Neutrophil (primary cell): ENCODE results near the gene CBR3.
"Not testable (repeated sequence)": the region's sequence is repeated elsewhere in the genome, so short reads cannot be mapped to it uniquely, and the experiment has no call there.

ENCODE experiments used
- H3K27ac ChIP-seq: fragments of 200-600 bp; sonication (generic); 2 replicates; pipeline ENCODE4 v1.5.1; 2016; ENCODE audit warnings: mild to moderate bottlenecking, moderate library complexity
- H3K27me3 ChIP-seq: fragments of 200-600 bp; sonication (generic); 2 replicates; pipeline ENCODE4 v1.6.0; 2016; ENCODE audit warnings: mild to moderate bottlenecking
- H3K36me3 ChIP-seq: fragments of 200-600 bp; sonication (generic); 2 replicates; pipeline ENCODE4 v1.5.1; 2017
- H3K4me1 ChIP-seq, 2 experiments: fragments of 200-600 bp in 1 of 2; sonication (generic) in 1 of 2; 1 replicate in 1 of 2; 2 replicates in 1 of 2; pipeline versions ENCODE4 v1.5.1 to v1.6.1; 2013 to 2016; ENCODE audit warnings: low read depth in 1 of 2, low read length in 1 of 2, mild to moderate bottlenecking in 1 of 2, moderate library complexity in 1 of 2; ENCODE audit not compliant: control insufficient read depth in 1 of 2, insufficient read depth in 1 of 2
- H3K4me3 ChIP-seq, 2 experiments: fragments of 200-600 bp in 1 of 2; sonication (generic) in 1 of 2; 1 replicate in 1 of 2; 2 replicates in 1 of 2; pipeline ENCODE4 v1.5.1; 2013 to 2016; ENCODE audit warnings: low read depth in 1 of 2, low read length in 1 of 2, mild to moderate bottlenecking in 1 of 2, moderate library complexity in 1 of 2
- H3K9me3 ChIP-seq: fragments of 200-600 bp; sonication (generic); 2 replicates; pipeline ENCODE4 v1.5.1; 2016
- CTCF ChIP-seq: fragments of 200-600 bp; sonication (generic); IDR thresholded peaks from 2 replicates; pipeline ENCODE4 v1.5.1; 2016; ENCODE audit warnings: antibody characterized with exemption

The CBR3 gene

GRCh38 chr21:36127250-36127904 is 7.5 kb upstream of the CBR3 start:
- no peaks in the 10 kb centered on the region for H3K9me3 ChIP-seq
- H3K27me3 ChIP-seq: peaks cover 45% of the 10 kb centered on the region
- H3K4me1 ChIP-seq: peaks cover 3 to 8% of the 10 kb centered on the region in 2 experiments
- no peak overlapping the region for H3K27ac ChIP-seq
- H3K4me3 ChIP-seq: no peak overlapping the region
- H3K36me3 ChIP-seq: no peaks in the 10 kb centered on the region
- no peak for TF ChIP-seq CTCF

GRCh38 chr21:36127977-36128376 is 6.9 kb upstream of the CBR3 start:
- H3K27me3 ChIP-seq: peaks cover 51% of the 10 kb centered on the region
- H3K27ac ChIP-seq: no peak overlapping the region
- peaks cover 3 to 8% of the 10 kb centered on the region in 2 experiments for H3K4me1 ChIP-seq
- H3K36me3 ChIP-seq: no peaks in the 10 kb centered on the region
- no peak for TF ChIP-seq CTCF
- H3K9me3 ChIP-seq: no peaks in the 10 kb centered on the region
- H3K4me3 ChIP-seq: no peak overlapping the region

GRCh38 chr21:36129219-36129618 is 5.7 kb upstream of the CBR3 start:
- H3K36me3 ChIP-seq: no peaks in the 10 kb centered on the region
- H3K27ac ChIP-seq: no peak overlapping the region
- H3K27me3 ChIP-seq: peaks cover 63% of the 10 kb centered on the region
- no peaks in the 10 kb centered on the region for H3K9me3 ChIP-seq
- TF ChIP-seq CTCF: no peak
- peaks cover 5 to 8% of the 10 kb centered on the region in 2 experiments for H3K4me1 ChIP-seq
- no peak overlapping the region for H3K4me3 ChIP-seq

GRCh38 chr21:36130414-36130762 is 4.5 kb upstream of the CBR3 start:
- Histone ChIP-seq H3K4me3 (peak overlapping the region in 1 of 2 experiments; percentile 28), H3K27me3 (peaks cover 75% of the 10 kb centered on the region), H3K4me1 (peaks cover 17 to 20% of the 10 kb centered on the region in 2 experiments)
- not testable (repeated sequence) for H3K36me3 ChIP-seq, H3K27ac ChIP-seq, H3K9me3 ChIP-seq

GRCh38 chr21:36130839-36131238 is 4.0 kb upstream of the CBR3 start:
- H3K4me3 ChIP-seq, H3K27ac ChIP-seq: not testable (repeated sequence)

GRCh38 chr21:36132696-36133095 is 2.2 kb upstream of the CBR3 start:
- H3K36me3 ChIP-seq: no peaks in the 10 kb centered on the region
- no peaks in the 10 kb centered on the region for H3K9me3 ChIP-seq
- H3K4me3 ChIP-seq: no peak overlapping the region
- peaks cover 30 to 31% of the 10 kb centered on the region in 2 experiments for H3K4me1 ChIP-seq
- TF ChIP-seq CTCF: no peak
- H3K27me3 ChIP-seq: peaks cover 95% of the 10 kb centered on the region
- no peak overlapping the region for H3K27ac ChIP-seq

More at GRCh38 chr21:36130839-36131238, 4.0 kb upstream of the CBR3 start:
- Histone ChIP-seq H3K27me3 (peaks cover 79% of the 10 kb centered on the region), H3K4me1 (peaks cover 21 to 24% of the 10 kb centered on the region in 2 experiments)
- not testable (repeated sequence) for H3K9me3 ChIP-seq, H3K36me3 ChIP-seq
